ENCODE measurements around the gene NOTCH3.

NOTCH3 gene

GRCh38 chr19:15235781-15236180 lies 35.0 kb upstream of the NOTCH3 start:
- DNase-seq, result no peak

GRCh38 chr19:15234431-15235130 lies 33.8 kb upstream of the NOTCH3 start:
- DNase-seq, result no peak

GRCh38 chr19:15231271-15231670 lies 30.5 kb upstream of the NOTCH3 start:
- no peak for DNase-seq

DNA sequence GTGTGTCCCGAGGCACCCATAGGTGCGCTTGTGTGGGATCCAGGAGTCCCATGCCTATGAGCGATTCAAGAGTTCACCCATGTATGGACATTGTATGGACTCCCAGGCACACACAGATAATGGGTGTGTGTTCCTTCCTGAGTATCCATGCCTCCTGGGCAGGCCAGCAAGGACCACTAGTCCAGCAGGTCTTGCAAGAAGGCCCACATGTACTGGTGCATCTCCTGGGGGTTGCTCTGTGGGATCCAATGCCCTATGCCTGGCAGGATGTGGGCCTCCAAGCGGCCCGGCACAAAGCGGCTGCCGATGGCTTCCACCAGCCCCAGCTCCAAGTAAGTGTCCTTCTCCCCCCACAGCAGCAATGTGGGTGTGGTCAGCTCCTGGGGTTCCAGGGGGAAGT lies 26.5 kb upstream of the NOTCH3 start:
- no peak for DNase-seq

- DNase-seq, result no peak
Observed at GRCh38 chr19:15225760-15226159, 25.0 kb upstream of the NOTCH3 start.

- DNase-seq, result no peak
Observed at GRCh38 chr19:15223649-15224361, 23.0 kb upstream of the NOTCH3 start.

- peak; percentile 91 for DNase-seq
Observed at GRCh38 chr19:15222738-15223648, 22.2 kb upstream of the NOTCH3 start.

GRCh38 chr19:15220833-15221232 lies 20.0 kb upstream of the NOTCH3 start:
- no peak for DNase-seq

DNA sequence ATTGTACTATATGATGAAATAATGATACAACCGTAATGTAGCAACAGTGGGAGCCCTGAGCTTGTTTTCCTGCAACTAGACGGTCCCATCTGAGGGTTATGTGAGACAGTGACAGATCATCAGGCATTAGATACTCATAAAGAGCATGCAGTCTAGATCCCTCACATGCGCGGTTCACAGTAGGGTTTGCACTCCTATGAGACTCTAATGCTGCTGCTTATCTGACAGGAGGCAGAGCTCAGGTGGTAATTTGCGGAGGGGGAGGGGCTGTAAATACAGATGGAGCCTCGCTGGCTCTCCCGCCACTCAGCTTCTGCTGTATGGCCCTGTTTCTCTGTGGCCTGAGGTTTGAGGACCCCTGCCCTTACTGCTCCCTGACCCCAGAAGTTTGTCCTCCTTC lies 17.7 kb upstream of the NOTCH3 start:
- no peak for DNase-seq

DNA sequence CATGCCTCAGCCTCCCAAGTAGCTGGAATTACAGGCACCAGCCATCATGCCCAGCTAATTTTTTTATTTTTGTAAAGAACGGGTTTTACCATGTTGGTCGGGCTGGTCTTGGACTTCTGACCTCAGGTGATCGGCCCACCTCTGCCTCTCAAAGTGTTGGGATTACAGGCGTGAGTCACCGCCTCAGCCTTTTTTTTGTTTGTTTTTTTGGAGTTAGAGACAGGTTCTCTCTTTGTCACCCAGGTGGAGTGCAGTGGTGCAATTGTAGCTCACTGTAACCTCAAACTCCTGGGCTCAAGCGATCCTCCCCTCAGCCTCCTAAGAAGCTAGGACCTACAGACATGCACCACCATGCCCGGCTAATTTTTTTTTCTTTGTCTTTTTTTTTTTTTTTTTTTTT lies 15.6 kb upstream of the NOTCH3 start:
- no peak for DNase-seq

GRCh38 chr19:15213715-15214381 lies 13.1 kb upstream of the NOTCH3 start:
- no peak for DNase-seq

DNA sequence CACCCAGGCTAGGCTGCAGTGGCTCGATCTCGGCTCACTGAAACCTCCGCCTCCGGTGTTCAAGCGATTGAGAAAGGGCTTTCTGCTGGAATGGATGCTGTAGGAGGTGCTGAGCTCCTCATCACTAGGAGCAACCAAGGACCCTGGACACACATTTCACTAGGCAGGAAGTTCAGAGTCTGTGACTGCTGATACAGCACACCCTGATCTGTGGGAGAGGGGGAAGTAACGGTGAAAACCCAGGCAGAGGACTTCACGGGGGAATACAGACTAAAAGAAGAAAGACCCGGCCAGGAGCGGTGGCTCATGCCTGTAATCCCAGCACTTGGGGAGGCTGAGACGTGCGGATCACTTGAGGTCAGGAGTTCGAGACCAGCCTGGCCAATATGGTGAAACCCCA lies 11.9 kb upstream of the NOTCH3 start:
- DNase-seq, result no peak

GRCh38 chr19:15210323-15210781 lies 9.6 kb upstream of the NOTCH3 start:
- no peak for DNase-seq

GRCh38 chr19:15201374-15202023 lies 704 bp upstream of the NOTCH3 start:
- DNase-seq, result no peak

GRCh38 chr19:15199661-15200552 lies 888 bp downstream of the NOTCH3 start:
- DNase-seq, result no peak

DNA sequence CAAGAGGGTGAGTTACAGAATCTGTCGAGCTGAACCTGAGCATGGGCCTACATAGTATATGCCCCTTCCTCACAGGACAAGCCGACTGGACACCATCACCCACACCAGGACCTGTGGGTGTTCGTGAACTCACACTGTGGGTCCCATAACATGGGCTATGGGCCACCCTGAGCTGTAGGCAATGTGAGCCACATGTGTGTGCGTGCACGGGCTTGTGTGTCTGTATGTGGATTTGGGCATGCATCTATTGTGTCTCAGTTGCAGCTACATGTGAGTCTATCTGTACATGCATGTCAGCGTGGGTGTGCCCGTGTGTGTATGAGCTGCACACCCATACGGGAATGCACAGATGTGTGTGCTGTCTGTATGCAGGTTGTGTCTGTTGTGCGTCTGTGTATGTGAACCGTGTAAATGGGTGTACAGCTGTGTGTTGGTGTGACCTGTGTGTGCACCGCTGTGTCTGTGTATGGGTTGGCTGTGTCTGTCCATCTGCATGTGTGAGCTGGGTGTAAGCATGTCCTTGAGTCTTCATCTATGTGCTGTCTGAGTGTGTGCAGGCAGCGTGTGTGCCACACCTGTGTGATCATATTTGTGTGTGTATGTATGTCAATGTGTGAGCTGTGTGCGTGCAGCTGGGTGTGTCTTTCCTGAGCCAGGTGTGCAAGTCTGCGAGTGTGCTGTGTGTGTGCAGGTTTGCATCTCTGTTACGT lies 1.7 kb downstream of the NOTCH3 start:
- DNase-seq, result no peak

DNA sequence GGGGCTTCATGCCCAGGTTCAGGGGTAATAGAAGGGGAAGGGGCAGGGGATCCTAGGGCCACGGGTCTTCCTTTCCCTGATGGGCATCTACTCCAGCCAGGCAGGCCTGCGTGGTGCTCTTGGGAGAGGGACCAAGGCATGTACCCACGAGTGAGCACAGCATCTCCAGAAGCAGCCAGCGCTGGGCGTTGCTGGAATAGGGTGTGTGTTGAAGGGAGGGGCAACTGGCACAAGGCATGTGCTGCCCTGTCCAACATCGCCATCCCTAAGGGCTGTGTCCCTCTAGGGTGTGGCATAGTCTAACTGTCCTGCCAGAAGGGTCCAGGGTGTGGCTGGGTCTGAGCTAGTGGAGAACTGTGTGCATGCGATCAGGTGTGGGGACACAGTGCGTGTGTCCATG lies 2.9 kb downstream of the NOTCH3 start:
- no peak for DNase-seq

DNA sequence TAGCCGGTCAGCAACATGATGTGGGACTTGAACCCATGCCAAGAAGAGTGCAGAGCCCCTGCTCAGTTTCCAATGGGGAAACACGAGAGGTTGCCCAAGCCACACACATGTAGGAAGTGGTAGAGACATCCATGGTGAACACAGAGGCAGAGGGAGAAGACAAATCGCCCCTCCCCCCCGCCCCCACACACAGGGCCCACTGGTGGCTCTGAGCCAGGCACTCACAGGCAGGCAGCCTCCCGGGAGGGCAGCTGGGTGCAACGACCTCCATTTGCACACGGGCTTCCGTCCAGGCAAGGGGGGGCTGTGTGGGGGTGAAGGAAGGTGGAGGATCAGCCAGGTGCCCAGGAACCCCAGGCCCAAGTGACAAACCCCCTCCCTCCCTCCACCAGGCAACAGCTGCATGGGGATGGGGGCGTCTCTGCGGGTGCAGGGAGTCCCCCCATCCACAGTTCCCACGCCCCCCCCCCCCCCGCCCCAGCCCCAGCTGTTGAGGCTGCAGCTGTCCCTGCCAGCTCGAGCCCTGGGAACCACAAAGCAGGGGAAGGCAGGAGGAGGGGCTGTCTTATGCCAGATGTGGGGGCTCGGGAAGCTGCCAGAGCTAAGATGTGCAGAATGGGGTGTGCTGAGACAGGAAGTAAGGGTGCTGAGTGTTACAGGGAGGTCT lies 3.4 kb downstream of the NOTCH3 start:
- DNase-seq, result no peak

GRCh38 chr19:15196360-15197005 lies 4.3 kb downstream of the NOTCH3 start:
- no peak for DNase-seq
